HG03342 (cell line): Measurements from ENCODE around the gene PFN1.
A peak's percentile ranks its signal among the peaks of the same experiment; 100 is the strongest.

Experiments used
- ATAC-seq: cut with Tn5 transposase; IDR thresholded peaks from one replicate; pipeline ENCODE4 v1.9.1; 2021; ENCODE audit warnings: mild to moderate bottlenecking, moderate library complexity; ENCODE audit not compliant: unreplicated experiment

PFN1 gene

DNA sequence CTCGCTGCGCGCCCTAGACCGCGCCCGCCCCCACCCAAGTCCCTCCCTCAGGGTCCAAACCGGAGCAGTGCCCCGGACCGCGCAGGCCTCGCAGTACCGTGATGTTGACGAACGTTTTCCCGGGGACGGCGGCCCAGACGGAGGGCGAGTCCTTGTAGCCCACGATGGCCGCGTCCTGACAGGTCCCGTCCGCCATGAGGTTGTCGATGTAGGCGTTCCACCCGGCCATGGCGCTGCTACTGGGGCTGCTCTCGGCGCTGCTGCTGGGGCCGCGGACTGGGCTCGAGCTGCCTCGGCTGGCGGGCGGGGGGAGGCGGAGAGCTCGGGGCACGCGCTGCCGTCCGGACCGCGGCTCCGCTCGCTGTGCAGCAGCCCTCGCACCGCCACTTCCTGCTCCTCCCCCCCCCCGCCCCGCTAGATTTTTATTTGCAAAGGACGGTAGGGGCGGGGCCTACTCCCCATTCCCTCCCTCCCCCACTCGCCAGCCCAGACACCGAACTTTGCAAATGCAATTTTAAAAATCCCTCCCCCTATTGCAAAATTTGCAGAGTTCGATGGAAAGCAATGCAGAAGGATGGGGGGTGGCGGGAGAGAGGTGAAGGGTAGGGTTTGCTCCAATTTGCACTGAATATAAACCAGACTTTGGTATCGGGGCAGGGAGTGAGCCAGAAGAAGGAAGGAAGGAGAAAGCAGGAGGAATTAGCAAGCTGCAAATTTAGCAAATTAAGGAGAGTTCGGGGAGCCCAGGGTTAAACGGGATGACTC is at the start of gene PFN1:
Gene PFN1 (minus strand): TSS at position 365 of the 765 bp plus-strand sequence. CDS start 136 bp downstream, at position 229.
- ATAC-seq: peak; percentile 21

DNA sequence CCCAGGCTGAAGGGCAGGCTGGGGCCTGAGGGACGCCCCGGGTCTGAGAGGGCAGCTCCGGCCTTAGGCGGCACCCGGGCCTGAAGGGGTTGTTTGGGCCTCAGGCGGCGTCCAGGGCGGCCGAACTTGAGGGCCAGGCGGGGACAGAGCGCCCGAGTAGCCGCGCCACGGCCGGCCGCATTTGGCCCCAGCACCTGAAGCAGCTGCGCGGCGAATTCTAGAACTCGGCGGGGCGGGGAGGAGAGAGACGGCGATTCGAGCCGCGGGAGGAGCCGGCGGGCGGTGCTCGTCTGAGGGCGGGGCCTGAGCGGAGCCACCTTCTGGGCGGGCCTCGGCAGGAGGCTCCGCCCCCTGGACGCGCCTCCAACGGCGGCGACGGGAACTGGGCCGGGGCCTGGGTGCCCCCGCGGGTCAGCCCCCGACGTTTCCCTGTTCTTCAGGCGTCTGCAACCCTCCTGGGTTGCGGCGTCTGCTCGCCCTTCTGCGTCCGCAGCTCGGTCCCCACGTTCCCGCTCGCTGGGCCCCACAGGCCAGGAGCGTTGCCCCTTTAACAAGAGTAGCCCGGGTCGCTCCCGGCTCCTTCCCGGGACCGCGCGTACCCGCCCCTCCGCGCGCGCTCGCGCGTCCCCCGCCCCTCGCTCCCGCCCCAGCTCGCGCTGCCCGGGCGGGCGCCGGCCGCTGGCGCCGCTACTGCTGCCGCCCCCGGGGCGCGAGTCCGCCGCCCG is 49.1 kb upstream of the PFN1 start, which contains the start of the genes INCA1 and KIF1C:
Gene INCA1 (minus strand): TSS at position 221 of the 725 bp plus-strand sequence. CDS start 3,085 bp downstream, outside the sequence.
Gene KIF1C (plus strand): TSS at position 649 of the 725 bp plus-strand sequence. CDS start 2,297 bp downstream, outside the sequence.
- peak; percentile 78 for ATAC-seq

DNA sequence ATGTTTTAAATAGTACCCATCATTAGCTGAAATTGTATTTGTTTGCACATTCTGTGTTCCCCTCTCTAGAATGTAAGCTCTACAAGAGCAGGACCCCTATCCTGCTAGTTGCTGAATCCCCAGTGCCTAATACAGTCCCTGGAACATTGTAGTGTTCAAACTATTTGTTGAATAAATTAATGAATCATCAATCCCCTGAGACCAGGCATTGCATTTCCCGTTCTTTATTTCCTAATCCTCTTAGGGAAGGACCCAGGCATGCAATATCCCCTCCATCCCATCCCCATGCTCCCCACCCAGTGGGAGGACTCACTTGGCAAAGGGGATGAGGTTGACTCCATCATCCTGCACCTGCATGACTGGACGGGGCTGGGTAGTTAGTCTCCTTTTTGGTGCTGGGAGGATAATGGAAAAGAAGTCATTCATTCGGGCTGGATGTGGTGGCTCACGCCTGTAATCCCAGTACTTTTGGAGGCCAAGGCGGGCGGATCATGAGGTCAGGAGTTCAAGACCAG is 45.8 kb upstream of the PFN1 start:
- no peak for ATAC-seq

DNA sequence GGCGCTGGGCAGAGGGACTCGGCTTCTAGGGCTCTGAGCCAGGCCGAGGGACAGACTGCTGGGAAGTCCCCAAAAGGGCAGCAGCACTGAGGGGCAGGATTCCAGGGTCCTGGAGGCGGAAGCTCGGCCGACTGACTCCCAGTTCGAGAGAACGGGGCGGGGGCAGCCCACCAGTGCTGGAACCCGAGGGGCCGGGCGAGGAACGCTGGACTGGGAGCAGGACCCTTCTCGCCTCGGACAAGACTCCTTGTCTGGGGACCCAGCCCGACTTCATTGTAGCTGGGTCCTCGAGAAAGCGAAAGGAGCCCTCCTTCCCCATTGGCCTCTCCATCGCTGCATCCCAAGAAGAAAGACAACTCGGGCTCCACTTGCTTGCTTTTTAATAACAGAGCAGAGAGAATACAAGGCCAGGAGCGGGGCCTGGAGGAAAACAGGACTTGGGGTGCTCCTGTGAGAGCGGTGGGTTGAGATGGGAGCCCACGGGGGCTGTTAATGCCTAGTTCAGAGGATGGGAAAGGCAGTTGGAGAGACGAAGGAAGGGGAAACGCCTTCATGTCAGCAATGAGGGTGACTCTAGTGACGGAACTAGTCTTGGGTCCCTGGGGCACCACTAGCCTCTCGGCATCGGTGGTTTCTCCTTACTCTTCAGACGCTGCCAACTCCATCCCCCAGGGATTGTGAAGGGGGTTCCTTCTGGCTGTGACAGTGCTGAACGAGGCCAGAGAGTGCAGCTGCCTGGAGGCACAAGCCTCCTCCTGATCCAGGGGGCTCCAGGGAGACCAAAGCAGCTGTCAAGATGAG is 39.6 kb upstream of the PFN1 start:
- no peak for ATAC-seq

DNA sequence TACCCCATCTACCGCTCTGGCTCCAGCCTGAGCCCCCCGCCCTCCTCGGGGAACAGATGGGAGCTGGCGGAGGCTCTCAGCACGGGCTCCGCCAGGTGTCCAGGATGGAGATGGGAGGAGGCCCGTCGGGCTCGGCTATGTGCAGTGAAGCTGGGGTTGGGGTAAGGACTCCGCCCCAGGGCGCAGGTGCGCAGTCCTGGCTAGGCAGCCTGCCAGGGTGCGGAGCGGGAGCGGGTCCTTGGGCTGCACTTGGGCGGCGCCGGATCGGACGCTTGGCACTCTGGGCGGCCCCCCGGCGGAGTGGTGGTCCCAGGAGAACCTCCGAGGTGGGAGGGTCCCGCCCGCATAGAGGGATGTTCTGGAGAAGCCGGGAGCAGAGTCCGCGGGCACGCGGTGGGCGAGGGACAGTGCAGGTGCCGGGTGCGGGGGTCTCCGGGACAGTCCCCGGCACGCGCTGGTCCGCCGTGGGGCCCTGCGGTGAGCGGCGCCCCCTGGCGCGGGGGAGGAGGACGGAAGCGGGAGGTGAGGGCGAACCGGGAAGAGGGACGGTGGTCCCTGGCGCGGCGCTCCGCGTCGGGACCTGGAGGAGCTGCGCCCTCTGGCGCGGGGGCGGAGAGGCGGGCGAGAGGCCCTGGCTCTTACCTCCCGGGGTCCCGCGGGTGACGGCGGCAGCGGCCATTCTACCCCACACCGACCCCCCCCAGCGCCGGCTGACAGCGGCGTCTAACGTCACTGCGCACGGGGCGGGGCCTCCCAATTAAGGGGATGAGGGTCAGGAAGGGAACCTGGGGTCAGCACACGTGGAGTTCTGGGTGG is 38.8 kb upstream of the PFN1 start, which contains the start of gene CAMTA2:
Gene CAMTA2 (minus strand): TSS at position 725 of the 816 bp plus-strand sequence. CDS start 1,453 bp downstream, outside the sequence.
- peak; percentile 59 for ATAC-seq

DNA sequence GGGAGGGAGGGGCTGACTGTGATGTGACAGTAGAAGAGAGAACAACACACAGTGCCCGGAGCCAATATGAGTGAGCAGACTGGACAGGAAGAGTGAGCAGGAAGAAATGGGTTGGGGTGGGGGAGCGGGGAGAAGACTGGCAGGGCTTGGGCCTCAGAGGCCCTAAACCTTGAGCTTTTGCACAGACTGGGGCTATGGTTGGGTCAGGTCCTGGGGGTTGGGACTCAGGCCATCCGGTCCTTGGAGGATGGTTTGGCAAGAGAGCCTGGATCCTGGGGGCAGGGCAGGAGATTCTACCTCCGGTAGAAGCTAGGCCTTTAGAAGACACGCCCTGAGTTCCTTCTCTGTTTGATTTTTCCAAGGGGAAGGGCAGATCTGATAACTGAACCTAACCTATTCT is 38.1 kb upstream of the PFN1 start:
- ATAC-seq: peak; percentile 15

DNA sequence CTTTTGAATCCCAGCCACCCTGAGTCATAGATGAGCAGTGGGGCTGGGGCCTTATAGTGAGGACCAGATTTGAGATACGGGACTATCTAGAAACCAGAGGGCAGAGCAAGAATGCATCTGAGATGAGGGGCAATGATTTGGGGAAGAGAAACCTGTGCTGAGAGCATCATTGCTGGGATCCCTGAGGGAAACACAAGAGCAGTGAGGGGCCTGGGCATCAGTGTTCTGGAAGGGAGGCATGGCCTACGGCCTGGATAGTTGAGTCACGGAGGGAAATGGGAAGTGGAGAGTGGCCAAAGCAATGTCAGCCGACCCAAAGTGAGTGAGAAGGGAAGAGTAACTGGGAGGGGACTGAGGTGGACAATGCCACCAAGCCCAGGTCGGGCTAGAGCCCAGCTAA is 34.0 kb upstream of the PFN1 start:
- no peak for ATAC-seq

DNA sequence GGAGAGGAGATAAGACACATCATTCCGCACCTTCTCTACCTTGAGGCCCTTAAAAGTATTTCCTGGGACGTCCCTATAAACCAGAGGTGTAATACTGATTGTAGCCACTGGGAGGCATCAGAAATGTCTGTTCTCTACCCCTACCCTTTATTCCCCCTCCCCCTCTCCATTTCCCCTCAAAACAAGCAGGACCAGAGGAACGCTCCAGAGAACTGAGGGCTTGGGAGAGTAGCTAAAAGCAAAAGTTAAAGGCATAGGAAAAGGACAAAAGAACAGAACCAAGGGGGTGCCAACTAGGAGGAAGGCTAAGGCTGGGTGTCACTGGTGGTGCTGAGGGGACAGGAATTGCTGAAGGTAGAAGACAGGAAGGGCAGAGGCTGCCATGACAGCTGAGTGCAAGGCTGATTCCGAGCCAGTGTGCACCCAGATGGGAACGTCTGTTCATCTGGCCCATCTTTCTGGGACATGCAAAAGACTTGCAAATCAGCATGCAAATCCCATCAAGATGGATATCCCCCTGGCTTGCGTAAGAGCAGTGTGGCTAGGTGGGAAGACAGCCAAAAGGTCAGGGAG is 32.4 kb upstream of the PFN1 start:
- ATAC-seq: no peak

DNA sequence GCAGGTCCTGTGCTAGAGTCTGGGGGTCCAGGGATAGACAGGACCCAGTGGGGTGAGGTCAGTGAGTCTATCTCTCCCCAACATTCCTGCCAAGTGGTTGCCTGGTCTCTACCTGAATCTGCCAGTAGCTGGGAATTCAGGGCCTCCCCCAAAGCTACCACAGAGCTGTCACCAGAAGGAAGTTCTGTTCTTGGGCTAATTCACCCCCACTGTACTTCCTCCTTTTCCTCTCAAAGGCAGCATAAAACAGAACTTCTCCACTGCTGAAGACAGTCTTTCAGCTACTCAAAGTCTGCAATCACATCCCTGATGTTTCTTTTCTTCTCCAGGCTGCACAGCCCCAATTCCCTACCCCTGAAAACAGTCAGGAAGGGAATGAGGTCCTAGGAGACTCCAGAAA is 30.4 kb upstream of the PFN1 start:
- ATAC-seq: no peak

DNA sequence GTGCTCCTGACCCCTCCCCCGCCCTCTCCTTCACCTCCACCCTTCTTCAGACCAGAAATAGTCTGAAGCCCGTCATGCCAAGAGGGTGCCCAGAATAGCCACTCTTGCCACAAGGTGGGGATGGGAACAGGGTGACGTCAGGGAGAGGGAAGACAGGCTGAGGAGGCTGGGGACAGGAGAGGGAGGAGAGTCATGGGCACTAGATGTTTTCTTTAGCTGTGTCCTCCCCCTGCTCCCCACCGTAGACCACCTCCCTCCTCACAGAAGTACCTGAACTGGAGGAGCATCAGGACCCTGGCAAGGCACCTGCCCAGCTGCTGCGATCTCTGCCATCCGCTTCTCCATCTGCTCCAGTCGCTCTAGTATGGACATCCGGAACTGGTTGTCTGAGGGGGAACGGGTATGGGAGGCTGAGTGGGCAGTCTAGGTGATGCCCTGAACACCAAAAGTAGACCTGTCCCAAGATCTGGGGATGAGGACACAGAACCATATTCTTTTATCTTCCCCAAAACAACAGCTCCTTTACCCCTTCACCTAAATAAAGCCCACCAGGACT is 25.9 kb upstream of the PFN1 start:
- no peak for ATAC-seq

DNA sequence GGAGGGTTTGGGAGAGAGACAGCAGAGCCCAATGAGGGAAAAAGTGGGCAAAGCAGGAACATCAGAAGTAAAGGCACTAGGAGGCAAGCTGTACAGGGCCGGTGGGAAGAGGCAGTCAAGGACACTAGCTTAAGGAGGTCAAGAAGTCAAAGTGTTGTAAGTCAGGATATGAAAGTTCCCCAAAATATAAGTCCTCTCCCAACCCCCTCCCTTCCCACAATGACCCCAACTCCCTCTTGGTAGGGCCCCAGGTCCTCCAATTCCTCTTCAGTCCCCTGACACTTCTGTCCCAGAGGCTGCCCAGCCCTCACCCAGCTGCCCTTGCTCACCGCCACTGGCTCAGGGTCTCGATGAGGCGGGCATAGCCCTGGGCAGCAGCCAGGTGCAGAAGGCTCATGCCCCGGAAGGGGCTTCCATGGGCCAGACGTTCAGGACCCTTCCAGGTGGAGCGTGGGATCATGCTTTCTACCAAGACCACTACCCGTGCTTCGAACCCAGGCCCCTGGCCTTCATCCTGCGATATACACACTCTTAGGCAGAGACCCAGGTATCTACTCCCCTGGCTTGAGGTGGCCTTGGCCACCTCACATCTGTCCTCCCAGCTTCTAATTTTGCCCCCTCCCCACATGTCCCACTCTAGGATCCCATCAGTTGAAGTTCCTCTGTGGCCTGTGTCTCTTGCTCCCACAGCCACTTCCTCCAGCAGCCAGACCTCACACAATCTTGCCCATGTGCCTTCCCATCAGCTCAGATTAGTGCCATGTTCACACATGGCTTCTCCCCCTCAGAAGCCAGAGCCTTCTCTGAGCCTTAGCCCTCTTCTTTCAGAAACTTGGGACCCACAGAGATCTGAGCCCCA is 25.2 kb upstream of the PFN1 start:
- ATAC-seq: no peak

DNA sequence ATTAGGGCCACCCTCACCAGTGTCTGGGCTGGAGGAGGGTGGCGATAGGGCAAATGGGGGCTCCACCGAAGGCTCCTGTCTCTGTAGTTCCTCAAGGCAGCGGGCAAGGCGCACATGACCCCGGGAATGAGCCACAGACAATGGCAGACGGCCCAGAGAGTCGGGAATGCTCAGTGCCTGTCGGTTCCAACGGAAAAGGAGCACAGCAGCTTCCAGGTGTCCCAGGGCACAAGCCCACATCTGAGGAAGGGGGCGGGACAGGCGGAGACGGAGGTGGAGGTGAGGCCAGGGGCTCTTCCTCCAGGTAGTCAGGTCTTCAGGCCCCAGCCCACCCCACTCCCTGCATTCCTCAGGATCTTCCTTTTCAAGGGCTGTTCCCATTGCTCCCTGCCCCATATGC is 24.4 kb upstream of the PFN1 start:
- no peak for ATAC-seq

DNA sequence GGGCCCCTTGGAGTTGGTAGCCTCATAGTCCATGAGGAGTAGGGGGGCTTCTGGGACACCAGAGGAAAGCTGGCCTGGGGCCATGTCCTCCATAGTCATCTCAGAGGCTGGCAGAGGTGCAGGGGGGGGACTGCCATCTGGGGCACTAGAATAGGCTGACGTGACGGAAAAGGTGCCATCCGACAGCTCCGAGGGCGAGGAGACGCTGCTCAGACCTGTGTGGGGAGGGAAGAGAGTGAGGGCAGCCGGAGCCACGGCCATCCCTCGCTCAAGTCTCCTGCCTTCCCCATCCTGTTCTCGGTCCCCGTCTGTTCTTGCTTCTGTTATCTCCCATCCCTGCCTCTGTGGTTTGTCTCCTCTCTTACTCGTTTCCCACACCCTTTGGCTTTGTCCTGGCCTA is 24.0 kb upstream of the PFN1 start:
- no peak for ATAC-seq

DNA sequence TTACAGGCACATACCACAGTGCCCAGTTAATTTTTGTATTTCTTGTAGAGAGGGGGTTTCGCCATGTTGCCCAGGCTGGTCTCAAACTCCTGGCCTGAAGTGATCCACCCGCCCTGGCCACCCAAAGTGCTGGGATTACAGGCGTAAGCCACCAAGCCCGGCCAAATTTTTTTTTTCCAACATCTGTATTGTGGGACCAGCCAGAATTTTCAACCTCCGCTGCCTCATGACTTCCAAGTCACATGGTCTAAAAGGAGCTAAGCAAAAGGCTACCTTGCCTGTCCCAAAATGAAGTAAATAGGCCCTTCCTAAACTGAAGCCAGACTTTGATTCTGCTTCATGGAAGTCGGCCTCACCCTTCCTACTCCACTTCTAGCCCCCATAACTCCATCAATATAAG is 23.5 kb upstream of the PFN1 start:
- no peak for ATAC-seq

DNA sequence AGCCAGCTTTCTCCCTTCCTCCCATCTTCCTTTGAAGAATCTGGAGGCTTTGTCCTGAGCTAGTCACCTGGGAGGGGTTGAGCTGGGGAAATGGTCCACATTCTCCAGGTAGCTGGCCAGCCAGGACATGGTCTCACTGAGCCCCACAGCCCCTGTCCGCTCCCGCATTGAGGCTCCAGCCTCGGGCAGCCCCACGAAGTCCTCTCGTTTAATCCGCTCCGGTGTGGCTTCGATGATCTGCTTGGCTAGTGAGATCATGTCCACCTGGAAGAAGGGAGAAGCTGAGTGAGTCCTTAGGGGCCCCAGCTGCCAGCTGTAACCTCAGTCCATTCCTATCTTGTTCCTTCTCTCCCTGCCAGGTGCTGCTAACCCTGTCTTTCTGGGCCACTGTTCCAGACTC is 21.9 kb upstream of the PFN1 start:
- no peak for ATAC-seq

DNA sequence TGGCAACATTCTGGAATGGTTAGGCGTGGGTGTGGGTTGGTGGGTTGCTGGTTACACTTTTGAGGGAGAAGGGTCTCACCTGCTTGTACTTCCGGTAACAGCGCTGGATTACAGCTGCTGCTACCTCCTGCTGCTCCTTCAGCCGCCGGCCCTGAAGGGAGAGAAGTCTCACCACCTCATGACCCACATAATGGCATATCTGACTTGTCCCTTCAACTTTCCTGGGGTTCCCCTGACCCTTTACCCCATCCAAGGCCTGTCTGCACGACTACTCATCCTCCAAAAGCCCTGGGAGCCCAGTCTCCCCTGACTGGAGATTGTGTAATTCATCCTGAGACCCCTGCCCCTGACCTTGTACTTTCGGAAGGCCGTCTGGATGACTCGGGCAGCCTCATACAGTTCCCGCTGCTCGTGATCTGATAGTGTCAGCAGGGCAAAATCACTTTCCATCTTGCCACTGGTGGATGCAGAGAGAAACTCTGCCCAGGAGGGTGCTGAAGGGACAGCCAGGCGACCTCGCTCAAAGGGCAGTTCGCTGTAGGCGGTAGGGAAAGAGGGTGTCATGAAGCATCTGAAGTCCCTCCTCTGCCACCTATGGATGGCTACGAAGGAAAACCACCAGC is 21.3 kb upstream of the PFN1 start:
- ATAC-seq: no peak

DNA sequence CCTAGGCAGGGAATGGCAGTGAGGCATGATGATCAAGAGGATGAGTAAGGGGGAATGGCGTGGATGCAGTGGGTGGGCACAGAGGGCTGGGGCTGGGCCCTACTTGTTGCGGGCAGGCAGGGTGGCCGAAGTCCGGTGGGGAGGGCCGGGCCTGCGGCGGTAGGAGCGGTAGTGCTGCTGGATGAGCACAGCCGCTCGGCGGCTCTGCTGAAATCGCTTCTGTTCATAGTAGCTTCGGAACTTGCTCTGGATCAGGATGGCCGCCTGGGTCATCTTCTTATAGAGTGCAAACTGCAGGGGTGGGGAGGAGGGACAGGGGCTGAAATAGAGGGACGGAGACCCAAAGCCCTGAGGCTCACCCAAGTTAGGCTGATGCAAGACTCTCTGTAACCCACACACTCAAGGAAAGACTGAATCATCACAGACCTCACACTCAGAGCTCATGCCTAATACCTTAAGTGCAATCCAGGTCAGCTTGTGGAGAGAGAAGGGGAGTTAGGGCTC is 20.8 kb upstream of the PFN1 start:
- no peak for ATAC-seq
